ENCODE measurements around the gene MCM9. TPM values are rescaled to one million over a fixed set of nuclear protein-coding genes. Genes with fewer than 3 reads are reported as not detected.

Gene MCM9
- total and polyA plus RNA-seq, 2 of the 4 experiments (the other 2 are of a cell fraction): 3.5 to 7.2 TPM

- WGBS, 2 experiments (ENCODE audit: extremely low coverage in 2 of 2, insufficient read length in 1 of 2): no CpG with 5 or more reads among the region's 1 CpG
- Histone ChIP-seq H4K91ac (ENCODE audit: insufficient read depth, low read depth, low read length) (no peak overlapping the region), H3K9me1 (ENCODE audit: insufficient read depth, low read length) (no peaks in the 10 kb centered on the region), H3K27ac (ENCODE audit: insufficient read depth, low read length) (no peak overlapping the region; the same call in 1 of the 2 replicates), H3K36me3 (ENCODE audit: control insufficient read depth, insufficient read depth, low read length) (no peaks in the 10 kb centered on the region), H4K20me1 (ENCODE audit: insufficient read depth, low read length) (no peaks in the 10 kb centered on the region), H2AFZ (replicated peaks; ENCODE audit: low read length, poor library complexity) (no peak overlapping the region), H3K4ac (ENCODE audit: low read depth, low read length) (no peak overlapping the region), H2BK120ac (ENCODE audit: low read depth, low read length) (peak overlapping the region; percentile 24; the same call in 1 of the 2 replicates), H2AK5ac (ENCODE audit: low read depth, low read length) (no peak overlapping the region), H2BK15ac (ENCODE audit: low read depth, low read length) (no peak overlapping the region), H2AK9ac (replicated peaks; ENCODE audit: low read depth, low read length, poor library complexity) (no peak overlapping the region), H4K8ac (ENCODE audit: low read depth in 2 of 2, low read length in 2 of 2) (peak overlapping the region in 1 of 2 experiments; percentile 11; a peak in 1 of 4 replicates), H3K9me3 (ENCODE audit: control insufficient read depth, insufficient read depth, low read length) (no peaks in the 10 kb centered on the region), H3K18ac (ENCODE audit: low read depth, low read length) (peak overlapping the region; percentile 68), H3K79me1 (ENCODE audit: low read depth in 1 of 2, low read length in 2 of 2) (peaks cover 12 to 17% of the 10 kb centered on the region in 2 experiments; a peak in 3 of 4 replicates), H3K14ac (replicated peaks; ENCODE audit: low read depth, low read length) (no peak overlapping the region; the same call in 1 of the 2 replicates), H3K4me3 (ENCODE audit: insufficient read depth, low read depth, low read length) (no peak overlapping the region), H3K23ac (ENCODE audit: low read depth, low read length) (peak overlapping the region; percentile 13; the same call in 1 of the 2 replicates), H3K4me1 (ENCODE audit: control insufficient read depth, insufficient read depth, low read length) (peaks cover 5% of the 10 kb centered on the region), H2BK5ac (ENCODE audit: low read depth, low read length, poor library complexity, severe bottlenecking) (peak overlapping the region; percentile 87), H3K56ac (ENCODE audit: extremely low read depth, insufficient read depth, low read length) (no peak overlapping the region), H3K27me3 (ENCODE audit: control insufficient read depth, insufficient read depth, low read length) (no peaks in the 10 kb centered on the region), H3K4me2 (ENCODE audit: low read depth, low read length) (peak overlapping the region; percentile 61; the same call in 1 of the 2 replicates), H3K9ac (ENCODE audit: low read depth, low read length) (no peak overlapping the region), H4K5ac (ENCODE audit: low read depth, low read length) (peak overlapping the region; percentile 63; the same call in 1 of the 2 replicates), H2BK20ac (ENCODE audit: low read depth, low read length) (no peak overlapping the region)
- in situ Hi-C loops (cut with MboI; ENCODE audit: low sequenced_read_pairs) (no loop called here), intact Hi-C loops (cut with micrococcal nuclease) (no loop called here), dilution Hi-C loops (cut with HindIII; ENCODE audit: low sequenced_read_pairs, unreplicated experiment) (no loop called here)
- ATAC-seq (ENCODE audit: low read depth): peak; percentile 50
- ChIA-PET POLR2A (ENCODE audit: unreplicated experiment) (no interaction called here), CTCF (interaction anchor here (1.2 kb wide), 1 partner anchor 9 kb away, joined by 3 read pairs; no protein-coding TSS in a partner anchor)
- BruUV-seq (replicated peaks): no TSS peak
- TF ChIP-seq CEBPB (IDR thresholded peaks at IDR 0.05; ENCODE audit: low read depth, low read length) (no peak), MAZ (IDR thresholded peaks at IDR 0.05; ENCODE audit: borderline replicate concordance, low read depth, low read length) (no peak), SMC3 (IDR thresholded peaks at IDR 0.05; ENCODE audit: low read depth, low read length) (no peak), USF2 (IDR thresholded peaks at IDR 0.05; ENCODE audit: low read depth, low read length) (no peak)
- peak; percentile 55 for DNase-seq
These were observed 58.8 kb downstream of the MCM9 start for GRCh38 chr6:118876198-118876597.

All from IMR-90 (cell line).